Muscle of leg (tissue), 16 donors: ENCODE measurements around the gene SMIM44. TPM values are rescaled to one million over a fixed set of nuclear protein-coding genes. Genes with fewer than 3 reads are reported as not detected.
"Not testable (repeated sequence)": the region's sequence is repeated elsewhere in the genome, so short reads cannot be mapped to it uniquely, and the experiment has no call there.

Source experiments
- DNase-seq: peaks from one replicate; pipeline ENCODE4 v3.0.0; 2013
- H3K27ac ChIP-seq: one replicate; pipeline ENCODE4 v1.5.1; 2013; ENCODE audit warnings: mild to moderate bottlenecking, low read length, control low read depth
- H3K27me3 ChIP-seq: one replicate; pipeline ENCODE4 v1.6.1; 2013; ENCODE audit warnings: low read length; ENCODE audit not compliant: control insufficient read depth, insufficient read depth
- H3K36me3 ChIP-seq: one replicate; pipeline ENCODE4 v1.6.1; 2013; ENCODE audit warnings: low read length; ENCODE audit not compliant: control insufficient read depth, insufficient read depth
- H3K4me1 ChIP-seq: one replicate; pipeline ENCODE4 v1.6.1; 2013; ENCODE audit warnings: low read length; ENCODE audit not compliant: control insufficient read depth, insufficient read depth
- H3K4me3 ChIP-seq: one replicate; pipeline ENCODE4 v1.5.1; 2013; ENCODE audit warnings: low read length, control low read depth
- H3K9me3 ChIP-seq: replicated peaks from 2 replicates; pipeline ENCODE4 v1.6.1; 2013; ENCODE audit warnings: low read depth, low read length; ENCODE audit not compliant: control insufficient read depth
- WGBS: methylation state at CpG from one replicate; pipeline ENCODE4 v1.1.5; 2013; ENCODE audit warnings: missing lambda C conversion rate; ENCODE audit not compliant: insufficient coverage; 5-methylcytosine and 5-hydroxymethylcytosine counted together
- long read RNA-seq, 11 donors: transcript quantifications; one replicate each; lab custom pipeline, GENCODE V29; 2026
- polyA plus RNA-seq, 8 donors: library from polyadenylated mRNA; unstranded; fragments of 120-200 nt; gene quantifications; one replicate each; pipeline versions ENCODE4 v1.2.1 to v1.2.3, GENCODE V29; 2013; ENCODE audit warnings: inconsistent platforms in 1 of 8, low replicate concordance in 1 of 8; ENCODE audit not compliant: insufficient read length in 8 of 8, insufficient read depth in 1 of 8
- total RNA-seq: library from RNA; stranded (reverse); fragments of 120-200 nt; gene quantifications from one replicate; pipeline ENCODE4 v1.2.4, GENCODE V29; 2013

The SMIM44 gene
- total RNA-seq, result not detected
- polyA plus RNA-seq, result not detected
- long read RNA-seq, donor 1, result 0 reads
- long read RNA-seq, donor 2, result 0 reads
- long read RNA-seq, donor 3, result 0 reads
- long read RNA-seq, donor 4, result 0 reads
- long read RNA-seq, donor 5, result 0 reads
- long read RNA-seq, donor 6, result 0 reads
- long read RNA-seq, donor 7, result 0 reads
- long read RNA-seq, donor 8, result 0 reads
- long read RNA-seq, donor 9, result 0 reads
- long read RNA-seq, donor 10, result 0 reads
- long read RNA-seq, donor 11, result 0 reads

DNA sequence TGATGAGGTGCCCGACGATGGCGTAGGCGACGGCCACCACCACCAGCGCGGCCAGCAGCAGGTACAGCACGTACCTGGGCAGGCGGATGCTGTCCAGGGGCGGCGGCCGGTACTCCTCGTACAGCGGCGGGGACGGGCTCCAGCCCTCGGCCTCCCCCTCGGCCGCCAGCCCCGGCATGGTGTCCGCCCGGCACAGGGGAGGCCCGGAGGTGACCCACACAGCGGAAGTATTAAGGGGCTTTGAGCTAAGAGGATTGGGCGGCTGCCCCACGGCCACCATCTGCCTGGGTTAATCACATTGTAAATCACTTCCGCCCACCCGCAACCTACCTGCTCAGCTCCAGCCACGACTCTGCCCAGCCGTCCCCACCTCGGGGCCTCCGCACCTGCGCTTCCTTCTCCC lies at the start of gene SMIM44:
TSS of gene SMIM44 (minus strand) at position 216 of the 403 bp plus-strand sequence. CDS start at position 178, 38 bp downstream.
- WGBS, result 51% methylated on average over 23 of the region's 33 CpGs

DNA sequence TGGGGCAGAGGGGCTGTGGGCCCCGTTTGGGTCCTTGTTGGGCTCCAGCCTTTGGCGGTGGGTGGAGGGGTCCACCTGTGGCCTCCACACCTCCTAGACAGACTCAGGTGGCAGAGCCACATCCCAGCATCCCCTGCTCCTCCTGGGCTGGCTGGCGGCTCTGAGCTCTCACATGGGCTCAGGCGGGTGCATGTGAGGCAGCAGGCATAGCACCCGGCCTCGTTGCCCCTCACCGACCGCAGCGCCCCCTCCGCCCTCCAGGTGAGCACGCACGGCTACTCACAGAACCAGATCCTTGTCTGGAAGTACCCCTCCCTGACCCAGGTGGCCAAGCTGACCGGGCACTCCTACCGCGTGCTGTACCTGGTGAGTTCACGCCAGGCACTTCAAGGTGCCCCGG lies 49.8 kb upstream of the SMIM44 start:
- WGBS, result 86% methylated on average over 15 of the region's 17 CpGs
- H3K4me3 ChIP-seq, result no peak overlapping the region
- H3K36me3 ChIP-seq, result peaks cover 63% of the 10 kb centered on the region
- H3K27me3 ChIP-seq, result no peaks in the 10 kb centered on the region
- H3K9me3 ChIP-seq, result no peaks in the 10 kb centered on the region
- peaks cover 9% of the 10 kb centered on the region for H3K4me1 ChIP-seq
- no peak for DNase-seq
- H3K27ac ChIP-seq, result no peak overlapping the region

More for the DNA sequence above, at the start of gene SMIM44:
- Histone ChIP-seq H3K9me3 (no peaks in the 10 kb centered on the region), H3K36me3 (no peaks in the 10 kb centered on the region), H3K4me1 (no peaks in the 10 kb centered on the region), H3K27me3 (peaks cover 64% of the 10 kb centered on the region), H3K4me3 (no peak within 1 kb of the TSS), H3K27ac (no peak within 1 kb of the TSS)
- no peak for DNase-seq

DNA sequence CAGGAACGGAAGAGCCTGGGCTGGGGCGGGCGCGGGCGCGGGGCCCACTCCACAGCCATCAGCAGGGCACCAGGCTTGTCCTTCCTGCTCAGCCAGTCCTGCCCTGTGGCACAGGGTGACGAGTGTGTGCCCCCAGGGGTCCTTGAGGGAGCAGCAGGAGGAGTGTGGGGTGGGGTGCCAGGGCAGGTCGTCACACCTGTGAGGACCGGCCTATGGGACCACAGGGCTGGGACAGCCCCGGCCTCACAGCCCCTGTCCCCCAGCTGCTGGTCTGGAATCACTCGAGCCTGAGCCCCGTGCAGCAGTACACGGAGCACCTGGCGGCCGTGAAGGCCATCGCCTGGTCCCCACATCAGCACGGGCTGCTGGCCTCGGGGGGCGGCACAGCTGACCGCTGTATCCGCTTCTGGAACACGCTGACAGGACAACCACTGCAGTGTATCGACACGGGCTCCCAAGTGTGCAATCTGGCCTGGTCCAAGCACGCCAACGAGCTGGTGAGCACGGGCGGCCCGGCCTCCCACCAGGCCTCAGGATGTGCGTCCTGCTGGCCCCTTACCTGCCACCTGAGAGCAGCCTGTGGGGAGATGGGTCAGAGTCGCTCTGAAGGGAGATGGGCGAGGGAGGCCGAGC lies 49.0 kb upstream of the SMIM44 start:
- Histone ChIP-seq H3K9me3 (no peaks in the 10 kb centered on the region), H3K4me1 (peaks cover 9% of the 10 kb centered on the region), H3K36me3 (peaks cover 68% of the 10 kb centered on the region), H3K27ac (no peak overlapping the region), H3K4me3 (no peak overlapping the region), H3K27me3 (no peaks in the 10 kb centered on the region)
- WGBS, result 88% methylated on average over 32 of the region's 33 CpGs
- no peak for DNase-seq

DNA sequence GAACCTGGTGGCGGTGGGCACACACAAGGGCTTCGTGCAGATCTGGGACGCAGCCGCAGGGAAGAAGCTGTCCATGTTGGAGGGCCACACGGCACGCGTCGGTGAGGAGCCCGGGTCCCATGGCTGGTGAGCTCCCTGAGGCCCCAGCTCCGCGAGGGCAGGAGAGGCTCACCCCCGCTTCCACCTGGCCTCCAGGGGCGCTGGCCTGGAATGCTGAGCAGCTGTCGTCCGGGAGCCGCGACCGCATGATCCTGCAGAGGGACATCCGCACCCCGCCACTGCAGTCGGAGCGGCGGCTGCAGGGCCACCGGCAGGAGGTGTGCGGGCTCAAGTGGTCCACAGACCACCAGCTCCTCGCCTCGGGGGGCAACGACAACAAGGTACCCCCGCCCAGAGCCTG lies 48.5 kb upstream of the SMIM44 start:
- no peak for DNase-seq

DNA sequence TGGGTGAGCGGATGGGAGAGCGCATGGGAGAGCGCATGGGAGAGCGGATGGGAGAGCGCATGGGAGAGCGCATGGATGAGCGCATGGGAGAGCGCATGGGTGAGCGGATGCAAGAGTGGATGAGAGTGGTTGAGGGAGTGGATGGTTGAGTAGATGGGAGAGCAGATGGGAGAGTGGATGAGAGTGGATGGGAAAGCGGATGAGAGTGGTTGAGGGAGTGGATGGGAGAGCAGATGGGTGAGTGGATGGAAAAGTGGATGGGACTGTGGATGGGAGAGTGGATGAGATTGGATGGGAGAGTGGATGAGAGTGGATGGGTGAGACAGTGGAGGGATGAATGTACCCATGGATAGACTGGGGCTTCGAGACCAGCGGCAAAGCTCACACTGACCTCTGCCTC lies 47.1 kb upstream of the SMIM44 start:
- 96% methylated on average over 12 of the region's 12 CpGs for WGBS
- no peak overlapping the region for H3K4me3 ChIP-seq
- H3K27me3 ChIP-seq, result no peaks in the 10 kb centered on the region
- peaks cover 75% of the 10 kb centered on the region for H3K36me3 ChIP-seq
- H3K9me3 ChIP-seq, result no peaks in the 10 kb centered on the region
- no peak overlapping the region for H3K27ac ChIP-seq
- DNase-seq, result no peak
- H3K4me1 ChIP-seq, result no peaks in the 10 kb centered on the region

More for the DNA sequence above, 48.5 kb upstream of the SMIM44 start:
- Histone ChIP-seq H3K27ac (no peak overlapping the region), H3K4me3 (no peak overlapping the region), H3K36me3 (peaks cover 74% of the 10 kb centered on the region), H3K4me1 (peaks cover 4% of the 10 kb centered on the region), H3K27me3 (no peaks in the 10 kb centered on the region), H3K9me3 (no peaks in the 10 kb centered on the region)
- 88% methylated on average over 28 of the region's 29 CpGs for WGBS

DNA sequence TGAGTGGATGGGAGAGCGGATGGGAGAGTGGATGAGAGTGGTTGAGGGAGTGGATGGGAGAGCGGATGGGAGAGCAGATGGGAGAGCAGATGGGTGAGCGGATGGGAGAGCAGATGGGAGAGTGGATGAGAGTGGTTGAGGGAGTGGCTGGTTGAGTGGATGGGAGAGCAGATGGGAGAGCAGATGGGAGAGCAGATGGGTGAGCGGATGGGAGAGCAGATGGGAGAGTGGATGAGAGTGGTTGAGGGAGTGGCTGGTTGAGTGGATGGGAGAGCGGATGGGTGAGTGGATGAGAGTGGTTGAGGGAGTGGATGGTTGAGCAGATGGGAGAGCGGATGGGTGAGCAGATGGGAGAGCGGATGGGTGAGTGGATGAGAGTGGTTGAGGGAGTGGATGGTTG lies 46.1 kb upstream of the SMIM44 start:
- over 99% methylated on average over 7 of the region's 7 CpGs for WGBS
- not testable (repeated sequence) for H3K9me3 ChIP-seq, H3K4me1 ChIP-seq, H3K27ac ChIP-seq, H3K27me3 ChIP-seq, H3K4me3 ChIP-seq, DNase-seq
- peaks cover 72% of the 10 kb centered on the region for H3K36me3 ChIP-seq

DNA sequence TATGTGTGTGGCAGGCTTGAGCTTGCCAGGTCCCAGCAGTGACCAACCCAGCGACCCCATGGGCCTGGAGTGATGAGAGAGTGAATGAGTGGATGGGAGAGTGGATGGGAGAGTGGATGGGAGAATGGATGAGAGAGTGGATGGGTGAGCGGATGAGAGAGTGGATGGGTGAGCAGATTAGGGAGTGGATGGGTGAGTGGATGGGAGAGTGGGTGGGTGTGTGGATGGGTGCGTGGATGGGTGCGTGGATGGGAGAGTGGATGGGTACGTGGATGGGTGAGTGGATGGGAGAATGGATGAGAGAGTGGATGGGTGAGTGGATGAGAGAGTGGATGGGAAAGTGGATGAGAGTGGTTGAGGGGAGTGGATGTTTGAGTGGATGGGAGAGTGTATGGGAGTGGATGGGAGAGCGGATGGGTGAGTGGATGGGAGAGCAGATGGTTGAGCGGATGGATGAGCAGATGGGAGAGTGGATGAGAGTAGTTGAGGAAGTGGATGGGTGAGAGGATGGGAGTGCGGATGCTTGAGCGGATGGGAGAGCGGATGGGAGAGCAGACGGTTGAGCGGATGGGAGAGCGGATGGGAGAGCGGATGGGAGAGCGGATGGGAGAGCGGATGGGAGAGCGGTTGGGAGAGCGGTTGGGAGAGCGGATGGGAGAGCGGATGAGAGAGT lies 45.4 kb upstream of the SMIM44 start:
- Histone ChIP-seq H3K9me3 (no peaks in the 10 kb centered on the region), H3K4me3 (no peak overlapping the region), H3K27me3 (no peaks in the 10 kb centered on the region), H3K4me1 (no peaks in the 10 kb centered on the region), H3K36me3 (peaks cover 72% of the 10 kb centered on the region), H3K27ac (no peak overlapping the region)
- WGBS, result 96% methylated on average over 19 of the region's 20 CpGs
- DNase-seq, result no peak

DNA sequence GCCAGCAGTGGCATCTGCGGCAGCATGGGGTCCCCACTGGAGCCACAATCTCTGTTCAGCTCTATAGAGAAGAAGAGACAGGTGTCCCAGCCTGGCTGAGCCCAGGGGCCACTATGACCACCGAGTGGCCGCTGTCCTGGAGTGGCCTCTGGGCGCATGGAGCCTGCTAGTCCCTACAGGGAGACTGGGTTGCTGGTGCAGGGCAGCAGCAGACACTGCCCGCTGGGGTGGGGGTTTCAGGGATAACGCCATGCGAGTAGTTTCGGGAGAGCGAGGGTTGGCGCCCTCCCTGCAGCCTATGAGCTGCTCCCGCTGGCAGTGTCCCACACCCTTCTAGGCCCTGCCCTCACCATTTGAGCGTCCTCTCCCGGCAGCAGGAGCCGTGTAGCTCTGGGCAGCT lies 44.8 kb upstream of the SMIM44 start:
- no peak overlapping the region for H3K27ac ChIP-seq
- H3K9me3 ChIP-seq, result no peaks in the 10 kb centered on the region
- 97% methylated on average over 9 of the region's 14 CpGs for WGBS
- DNase-seq, result no peak
- H3K27me3 ChIP-seq, result no peaks in the 10 kb centered on the region
- H3K36me3 ChIP-seq, result peaks cover 73% of the 10 kb centered on the region
- H3K4me1 ChIP-seq, result no peaks in the 10 kb centered on the region
- H3K4me3 ChIP-seq, result no peak overlapping the region

DNA sequence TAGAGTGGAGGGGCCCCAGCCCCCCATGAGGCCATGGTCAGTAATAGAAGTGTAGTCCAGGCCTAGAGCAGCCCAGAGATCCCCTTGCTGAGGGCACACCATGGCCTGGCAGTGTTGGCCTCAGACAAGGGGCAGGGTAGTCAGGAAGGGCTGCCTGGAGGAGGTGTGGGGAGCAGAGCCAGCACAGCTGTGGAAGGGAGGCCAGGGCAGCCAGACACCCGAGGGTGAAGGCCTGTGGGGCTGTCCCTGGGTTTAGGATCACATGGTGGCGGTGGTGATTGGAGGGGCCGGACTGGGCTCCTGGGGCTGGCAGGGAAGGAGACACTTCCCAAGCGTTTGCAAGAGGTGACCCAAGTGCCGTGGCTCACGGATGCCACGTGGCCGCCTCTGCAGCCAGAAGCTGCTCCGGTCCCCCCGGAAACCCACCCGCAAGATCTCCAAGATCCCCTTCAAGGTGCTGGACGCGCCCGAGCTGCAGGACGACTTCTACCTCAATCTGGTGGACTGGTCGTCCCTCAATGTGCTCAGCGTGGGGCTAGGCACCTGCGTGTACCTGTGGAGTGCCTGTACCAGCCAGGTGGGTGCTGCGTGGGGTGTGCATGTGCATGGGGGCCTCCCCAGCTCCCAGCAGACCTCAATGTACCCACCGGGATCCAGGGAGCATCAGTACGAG lies 44.1 kb upstream of the SMIM44 start:
- Histone ChIP-seq H3K36me3 (peaks cover 71% of the 10 kb centered on the region), H3K27ac (no peak overlapping the region), H3K27me3 (no peaks in the 10 kb centered on the region), H3K4me3 (no peak overlapping the region), H3K4me1 (no peaks in the 10 kb centered on the region), H3K9me3 (no peaks in the 10 kb centered on the region)
- no peak for DNase-seq
- WGBS, result 98% methylated on average over 19 of the region's 21 CpGs
